GM12878 (cell line): ENCODE results near the gene C1QTNF9. TPM values are rescaled to one million over a fixed set of nuclear protein-coding genes. Genes with fewer than 3 reads are reported as not detected.
"Not testable (repeated sequence)": the region's sequence is repeated elsewhere in the genome, so short reads cannot be mapped to it uniquely, and the experiment has no call there.

ENCODE experiments used
- ATAC-seq: fragments of 200-7000 bp; cut with Tn5 transposase; 3 replicates; pipeline ENCODE4 v1.9.1; 2020; ENCODE audit warnings: mild to moderate bottlenecking, moderate library complexity
- BruUV-seq: library from RNA; stranded (reverse); fragments of 400-500 nt; replicated peaks from 2 replicates; lab custom pipeline; 2021; lab: Mats Ljungman, UMichigan
- CTCF ChIA-PET: fragments of 300-600 bp; sonication (Branson Sonifier 250); formaldehyde crosslinking; extraction: SDS; loops from one replicate; lab custom pipeline; 2021; ENCODE audit warnings: inconsistent platforms; lab: Yijun Ruan, JAX
- POLR2A ChIA-PET: fragments of 350-600 bp; formaldehyde crosslinking; extraction: SDS; loops from one replicate; lab custom pipeline; 2021; ENCODE audit warnings: inconsistent platforms; lab: Charles Lee
- RAD21 ChIA-PET: fragments of 300-600 bp; sonication (Branson Sonifier 250); formaldehyde crosslinking; loops from one replicate; lab custom pipeline; 2023; ENCODE audit warnings: antibody characterized with exemption; ENCODE audit not compliant: unreplicated experiment; lab: Charles Lee
- SMC1A ChIA-PET: fragments of 300-600 bp; sonication (Branson Sonifier 250); formaldehyde crosslinking; loops from one replicate; lab custom pipeline; 2023; ENCODE audit not compliant: unreplicated experiment, uncharacterized antibody; lab: Charles Lee
- DNase-seq: peaks from one replicate; pipeline ENCODE4 v3.0.0-alpha.2; 2011; ENCODE audit warnings: low read depth, low spot score
- FAIRE-seq: peaks from 3 replicates; lab custom pipeline; 2011; peaks lifted over from hg19 to GRCh38; lab: Jason Lieb, UNC
- H2AFZ ChIP-seq: 2 replicates; pipeline ENCODE4 v1.6.0; 2011; ENCODE audit warnings: low read depth, low read length, control low read depth; ENCODE audit not compliant: control insufficient read depth
- H3K27ac ChIP-seq: 2 replicates; pipeline ENCODE4 v1.5.1; 2011; ENCODE audit warnings: control low read depth; ENCODE audit not compliant: control insufficient read depth, insufficient read depth
- H3K27me3 ChIP-seq, 2 experiments: replicated peaks in 1 of 2; 2 replicates each; pipeline versions ENCODE4 v1.6.0 to v1.6.1; 2011; ENCODE audit warnings: low read length in 1 of 2; ENCODE audit not compliant: control insufficient read depth in 2 of 2, insufficient read depth in 2 of 2
- H3K36me3 ChIP-seq, 2 experiments: 2 replicates each; pipeline ENCODE4 v1.5.1; 2011; ENCODE audit warnings: low read length in 1 of 2; ENCODE audit not compliant: control insufficient read depth in 2 of 2, insufficient read depth in 2 of 2
- H3K4me1 ChIP-seq: 2 replicates; pipeline ENCODE4 v1.6.1; 2011; ENCODE audit warnings: mild to moderate bottlenecking, low read length, moderate library complexity, mixed read lengths; ENCODE audit not compliant: control insufficient read depth, insufficient read depth
- H3K4me2 ChIP-seq: 2 replicates; pipeline ENCODE4 v1.6.0; 2011; ENCODE audit warnings: control low read depth; ENCODE audit not compliant: control insufficient read depth, insufficient read depth
- H3K4me3 ChIP-seq: fragments of 200-600 bp; sonication (generic); 2 replicates; pipeline ENCODE4 v1.5.1; 2016
- H3K79me2 ChIP-seq: 2 replicates; pipeline ENCODE4 v1.6.0; 2011; ENCODE audit warnings: low read length; ENCODE audit not compliant: control insufficient read depth, insufficient read depth
- H3K9ac ChIP-seq: 2 replicates; pipeline ENCODE4 v1.8.0; 2011; ENCODE audit warnings: low read length, control low read depth, mixed read lengths; ENCODE audit not compliant: control insufficient read depth, insufficient read depth
- H3K9me3 ChIP-seq: replicated peaks from 3 replicates; pipeline ENCODE4 v1.5.1; 2011; ENCODE audit warnings: mild to moderate bottlenecking, low read length; ENCODE audit not compliant: control insufficient read depth, insufficient read depth
- H4K20me1 ChIP-seq: 2 replicates; pipeline ENCODE4 v1.6.0; 2011; ENCODE audit not compliant: control insufficient read depth, insufficient read depth
- ESRRA ChIP-seq: IDR thresholded peaks from 2 replicates; pipeline ENCODE4 v1.6.1; 2012; ENCODE audit warnings: mild to moderate bottlenecking, low read length, improper control_type of control experiment
- FOS ChIP-seq: IDR thresholded peaks from 3 replicates; pipeline ENCODE4 v1.6.1; 2011; ENCODE audit warnings: borderline replicate concordance; ENCODE audit not compliant: insufficient read length; ENCODE audit errors: extremely low read depth
- LARP7 ChIP-seq: fragments of 450-650 bp; IDR thresholded peaks from 2 replicates; pipeline ENCODE4 v1.6.1; 2017; ENCODE audit warnings: mild to moderate bottlenecking
- MXI1 ChIP-seq: fragments of 150-350 bp; IDR thresholded peaks from 2 replicates; pipeline ENCODE4 v1.6.1; 2011; ENCODE audit warnings: low read depth, mild to moderate bottlenecking, inconsistent platforms, low read length, improper control_type of control experiment
- PAX5 ChIP-seq: IDR thresholded peaks from 2 replicates; pipeline ENCODE4 v1.6.1; 2011; ENCODE audit warnings: low read depth, low read length, borderline replicate concordance
- SP1 ChIP-seq: IDR thresholded peaks from one replicate; pipeline ENCODE4 v1.6.1; 2011; ENCODE audit warnings: low read depth, low read length
- SPI1 ChIP-seq: IDR thresholded peaks from 2 replicates; pipeline ENCODE4 v1.6.1; 2011; ENCODE audit warnings: low read depth, mild to moderate bottlenecking, low read length, moderate library complexity, borderline replicate concordance; ENCODE audit not compliant: insufficient read depth
- YBX1 ChIP-seq: fragments of 450-650 bp; IDR thresholded peaks from 2 replicates; pipeline ENCODE4 v1.6.1; 2016; ENCODE audit warnings: antibody characterized with exemption
- WGBS: methylation state at CpG from one replicate; pipeline ENCODE4 v1.1.6; 2016; ENCODE audit warnings: low lambda C conversion rate; ENCODE audit not compliant: insufficient replicate concordance, insufficient coverage; ENCODE audit errors: missing lambda C conversion rate; 5-methylcytosine and 5-hydroxymethylcytosine counted together
- in situ Hi-C: fragments of 300-500 bp; cut with MboI; formaldehyde crosslinking; loops from 9 replicates; pipeline ENCODE4 v1.14.3; 2018; ENCODE audit warnings: mixed read lengths
- intact Hi-C: fragments of 100-400 bp; cut with micrococcal nuclease; formaldehyde crosslinking; loops from one replicate; pipeline ENCODE4 v1.14.2; 2022; ENCODE audit not compliant: unreplicated experiment
- polyA plus RNA-seq, 11 experiments: library from polyadenylated mRNA; depleted of rRNA in 4 of 11; unstranded in 6 of 11; stranded (reverse) in 5 of 11; fragments of >200 nt; fragmentation: Nextera tagmentation in 4 of 11; fragmentation: Illumina TruSeq in 1 of 11; extraction: Ambion mirVana in 4 of 11; extraction: Trizol in 1 of 11; gene quantifications; 1 replicate in 1 of 11; 2 replicates in 10 of 11; pipeline versions ENCODE4 v1.2.1 to v1.2.3, GENCODE V29; 2011 to 2016; ENCODE audit warnings: inconsistent platforms in 2 of 11, missing spikeins in 2 of 11, low read depth in 1 of 11
- total RNA-seq, 4 experiments: library from RNA; depleted of rRNA in 3 of 4; stranded (reverse); fragments of >200 nt in 3 of 4; fragmentation: Illumina TruSeq in 1 of 4; extraction: Trizol in 1 of 4; gene quantifications; 2 replicates each; pipeline versions ENCODE4 v1.2.1 to v1.2.3, GENCODE V29; 2013 to 2021

The C1QTNF9 gene
- total and polyA plus RNA-seq, 10 of the 15 experiments (the other 5 are each of a cell fraction or from before 2014, with no cell fraction given): not detected

- H2AFZ ChIP-seq: no peak overlapping the region
- H3K9ac ChIP-seq: no peak overlapping the region
- H3K36me3 ChIP-seq: no peaks in the 10 kb centered on the region
- ChIA-PET CTCF (no interaction called here), POLR2A (interaction anchor here (0.6 kb wide), 1 partner anchor 11 kb away, joined by 4 read pairs; no protein-coding TSS in a partner anchor), SMC1A (no interaction called here)
- no peaks in the 10 kb centered on the region for H3K27me3 ChIP-seq
- no peak overlapping the region for H3K4me2 ChIP-seq
- FAIRE-seq (no peak), ATAC-seq (no peak), DNase-seq (no peak)
- no peaks in the 10 kb centered on the region for H4K20me1 ChIP-seq
- WGBS: 0% methylated on average over 6 of the region's 6 CpGs
- no peak overlapping the region for H3K4me3 ChIP-seq
- intact Hi-C loops: no loop called here
- no peaks in the 10 kb centered on the region for H3K79me2 ChIP-seq
- H3K27ac ChIP-seq: no peak overlapping the region
- H3K4me1 ChIP-seq: no peaks in the 10 kb centered on the region
- no TSS peak for BruUV-seq
- TF ChIP-seq PAX5 (no peak), FOS (no peak), MXI1 (no peak), SP1 (no peak), SPI1 (no peak), YBX1 (no peak), LARP7 (no peak), ESRRA (no peak)
- TF ChIP-seq, all 136 proteins: peak for 0
- RAD21 ChIA-PET: no interaction called here
- no peaks in the 10 kb centered on the region for H3K9me3 ChIP-seq
- in situ Hi-C loops: no loop called here
These were observed 39.6 kb downstream of the C1QTNF9 start for GRCh38 chr13:24348797-24349515.

DNA sequence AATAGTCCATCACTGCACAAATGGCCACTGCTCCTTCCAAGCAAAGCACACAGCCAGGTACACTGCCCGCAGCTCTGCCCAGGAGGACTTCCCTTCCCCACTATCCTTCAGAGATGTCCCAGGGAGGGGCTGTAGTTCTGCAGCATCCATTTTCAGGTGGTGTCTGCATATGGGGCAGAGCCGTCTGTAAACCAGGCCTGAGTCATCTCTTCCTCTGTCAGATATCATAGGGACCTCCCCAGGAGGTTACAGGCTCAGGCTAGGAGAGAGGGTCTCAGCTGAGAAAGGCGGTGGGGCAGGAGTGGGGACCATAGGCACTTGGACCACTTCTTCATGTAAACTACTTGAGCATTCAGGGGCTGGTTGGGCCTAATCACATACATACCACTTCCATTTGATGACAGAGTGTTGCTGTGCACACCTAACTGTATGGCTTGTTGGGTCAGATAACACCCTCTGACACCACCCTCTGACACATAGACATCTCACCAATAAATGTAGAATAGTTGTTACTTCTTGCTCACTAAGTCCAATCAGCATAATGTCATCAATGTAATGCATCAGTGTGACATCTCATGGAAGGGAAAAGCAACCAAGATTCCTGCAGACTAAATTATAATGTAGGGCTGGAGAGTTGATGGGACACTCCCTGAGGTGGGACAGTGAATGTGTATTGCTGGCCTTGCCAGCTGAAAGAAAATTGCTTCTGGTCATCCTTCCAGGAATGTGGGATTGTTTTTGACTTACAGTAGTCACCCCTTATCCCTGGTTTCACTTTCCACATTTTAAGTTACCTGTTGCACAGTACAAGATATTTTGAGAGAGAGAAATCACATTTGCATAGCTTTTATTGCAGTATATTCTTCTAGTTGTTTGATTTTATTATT is 40.6 kb downstream of the C1QTNF9 start:
- H2AFZ ChIP-seq, H3K4me3 ChIP-seq, ATAC-seq, CTCF ChIA-PET, H3K9ac ChIP-seq, RAD21 ChIA-PET, H3K27ac ChIP-seq, POLR2A ChIA-PET, H3K9me3 ChIP-seq, SMC1A ChIA-PET, H4K20me1 ChIP-seq, H3K4me2 ChIP-seq, DNase-seq, H3K27me3 ChIP-seq, H3K36me3 ChIP-seq, BruUV-seq, H3K79me2 ChIP-seq, H3K4me1 ChIP-seq, in situ Hi-C loops, FAIRE-seq: not testable (repeated sequence)
- intact Hi-C loops: loop anchor here (10.0 kb wide), 1 partner anchor 1415 kb away; no protein-coding TSS in a partner anchor
- 42% methylated on average over 3 of the region's 3 CpGs for WGBS
